NB4 (cell line): ENCODE results near the gene TBX2.

Source experiments
- DNase-seq: peaks from one replicate; pipeline ENCODE4 v3.0.0; 2010; ENCODE audit warnings: low read depth
- H3K4me3 ChIP-seq: one replicate; pipeline ENCODE4 v1.5.1; 2011; ENCODE audit warnings: mild to moderate bottlenecking, low read depth, low read length, moderate library complexity
- CTCF ChIP-seq: IDR thresholded peaks from one replicate; pipeline ENCODE4 v1.5.1; 2012; ENCODE audit warnings: low read depth, low read length
- MYC ChIP-seq: IDR thresholded peaks from 2 replicates; pipeline ENCODE4 v1.6.1; 2011; ENCODE audit warnings: low read depth, low read length
- POLR2A ChIP-seq: IDR thresholded peaks from 2 replicates; pipeline ENCODE4 v1.6.1; 2011; ENCODE audit warnings: mild to moderate bottlenecking; ENCODE audit not compliant: insufficient read length; ENCODE audit errors: extremely low read depth
- TF ChIP-seq, protein P1 (sequence below): IDR thresholded peaks from 2 replicates; pipeline ENCODE4 v1.6.1; 2011; ENCODE audit warnings: low read depth, low read length

The TBX2 gene

DNA sequence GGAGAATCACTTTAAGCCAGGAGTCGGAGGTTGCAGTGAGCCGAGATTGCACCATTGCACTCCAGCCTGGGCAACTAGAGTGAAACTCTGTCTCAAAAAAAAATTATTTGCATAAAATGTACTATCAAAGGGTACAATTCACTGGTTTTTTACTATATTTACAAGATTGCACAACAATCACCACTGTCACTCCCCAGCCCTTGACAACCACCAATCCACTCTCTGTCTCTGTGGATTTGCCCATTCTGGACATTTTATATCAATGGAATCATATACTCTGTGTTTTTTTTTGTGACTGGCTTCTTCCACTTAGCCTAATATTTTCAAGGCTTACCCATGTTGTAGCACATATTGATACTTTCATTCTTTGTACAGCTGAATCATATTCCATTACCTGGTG is 18.8 kb downstream of the TBX2 start:
- DNase-seq, result no peak
- TF ChIP-seq CTCF, result no peak
- no peak overlapping the region for H3K4me3 ChIP-seq

DNA sequence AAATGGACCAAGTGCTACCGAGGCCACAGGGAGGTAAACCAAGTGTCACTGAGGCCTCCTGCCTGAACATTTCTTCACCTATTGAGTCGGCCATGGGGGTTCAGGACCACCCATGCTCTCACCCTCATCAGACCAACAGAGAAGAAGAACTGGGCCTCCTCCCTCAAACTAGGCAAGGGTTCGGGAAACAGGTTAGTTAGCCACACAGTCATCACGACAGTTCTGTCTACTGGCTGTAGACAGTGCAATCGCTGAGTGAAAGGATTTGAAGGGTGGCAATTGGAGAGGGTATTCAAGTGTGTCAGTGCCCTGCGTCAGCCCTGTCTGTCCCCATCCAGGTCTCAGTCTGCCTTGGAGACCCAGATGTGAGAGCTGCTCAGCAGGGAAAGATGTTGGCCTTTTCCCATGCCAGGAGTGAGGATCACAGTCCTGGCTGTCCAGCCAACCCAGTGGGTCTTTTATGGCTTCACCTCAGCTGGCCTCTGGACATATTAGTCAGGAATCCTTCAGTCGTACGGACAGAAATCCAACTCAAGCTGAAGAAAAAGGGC is 19.9 kb downstream of the TBX2 start:
- no peak for DNase-seq
- H3K4me3 ChIP-seq, result no peak overlapping the region
- TF ChIP-seq POLR2A (no peak), CTCF (no peak), MYC (no peak)
- TF ChIP-seq, protein P1, sequence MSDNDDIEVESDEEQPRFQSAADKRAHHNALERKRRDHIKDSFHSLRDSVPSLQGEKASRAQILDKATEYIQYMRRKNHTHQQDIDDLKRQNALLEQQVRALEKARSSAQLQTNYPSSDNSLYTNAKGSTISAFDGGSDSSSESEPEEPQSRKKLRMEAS, result no peak

GRCh38 chr17:61420052-61420451 is 20.4 kb downstream of the TBX2 start:
- TF ChIP-seq, protein P1, result no peak
- no peak for TF ChIP-seq MYC
- TF ChIP-seq CTCF, result no peak
- no peak for TF ChIP-seq POLR2A
- no peak overlapping the region for H3K4me3 ChIP-seq
- no peak for DNase-seq

GRCh38 chr17:61420745-61421398 is 21.2 kb downstream of the TBX2 start:
- H3K4me3 ChIP-seq, result no peak overlapping the region
- no peak for DNase-seq
- TF ChIP-seq MYC (no peak), POLR2A (no peak), CTCF (no peak)
- TF ChIP-seq, protein P1, result no peak

DNA sequence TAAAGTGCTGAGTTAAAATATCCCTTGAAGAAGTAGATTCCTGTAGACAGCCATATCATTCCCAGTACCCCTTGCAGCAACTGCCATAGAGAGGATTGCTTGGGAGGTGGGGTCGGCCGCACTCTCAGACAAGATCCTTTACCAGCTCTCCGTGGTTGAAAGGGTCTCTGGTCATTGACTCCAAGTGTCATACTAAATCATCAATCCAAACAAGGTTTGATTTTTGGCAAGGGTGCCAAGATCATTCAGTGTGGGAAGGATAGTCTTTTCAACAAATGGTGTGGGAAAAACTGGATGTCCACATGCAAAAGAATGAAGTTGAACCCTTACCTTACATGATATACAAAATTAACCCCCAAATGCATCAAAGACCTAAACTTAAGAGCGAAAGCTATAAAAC is 21.8 kb downstream of the TBX2 start:
- no peak for TF ChIP-seq CTCF
- DNase-seq, result no peak
- H3K4me3 ChIP-seq, result no peak overlapping the region

DNA sequence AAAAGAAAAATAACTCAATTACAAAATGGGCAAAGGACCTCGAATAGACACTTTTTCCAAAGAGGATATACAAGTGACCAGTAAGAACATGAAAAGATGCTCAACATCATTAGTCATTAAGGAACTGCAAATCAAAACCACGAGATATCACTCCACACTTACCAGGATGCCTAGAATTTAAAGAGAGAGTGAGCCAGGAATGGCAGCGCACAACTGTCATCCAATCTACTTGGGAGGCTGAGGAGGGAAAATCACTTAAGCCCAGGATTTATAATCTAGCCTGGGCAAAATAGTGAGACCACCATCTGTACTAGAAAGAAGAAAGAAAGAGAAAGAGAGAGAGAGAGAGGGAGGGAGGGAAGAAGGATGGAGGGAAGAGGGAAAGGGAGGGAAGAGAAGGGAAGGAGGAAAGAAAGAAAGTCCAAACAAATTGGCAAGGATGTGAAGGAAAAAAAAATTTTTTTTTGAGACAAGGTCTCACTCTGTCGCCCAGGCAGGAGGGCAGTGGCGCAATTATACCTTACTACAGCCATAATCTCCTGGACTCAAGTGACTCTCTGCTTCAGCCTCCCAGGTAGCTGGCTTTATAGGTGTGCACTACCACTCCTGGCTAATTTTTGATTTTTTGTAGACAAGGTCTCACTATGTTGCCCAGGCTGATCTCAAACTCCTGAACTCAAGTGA is 22.6 kb downstream of the TBX2 start:
- no peak overlapping the region for H3K4me3 ChIP-seq
- no peak for TF ChIP-seq MYC
- TF ChIP-seq CTCF, result no peak
- TF ChIP-seq, protein P1, result no peak
- no peak for TF ChIP-seq POLR2A
- no peak for DNase-seq
